Measurements from ENCODE around the gene MARCHF6.
"Not testable (repeated sequence)": the region's sequence is repeated elsewhere in the genome, so short reads cannot be mapped to it uniquely, and the experiment has no call there.

Gene MARCHF6

DNA sequence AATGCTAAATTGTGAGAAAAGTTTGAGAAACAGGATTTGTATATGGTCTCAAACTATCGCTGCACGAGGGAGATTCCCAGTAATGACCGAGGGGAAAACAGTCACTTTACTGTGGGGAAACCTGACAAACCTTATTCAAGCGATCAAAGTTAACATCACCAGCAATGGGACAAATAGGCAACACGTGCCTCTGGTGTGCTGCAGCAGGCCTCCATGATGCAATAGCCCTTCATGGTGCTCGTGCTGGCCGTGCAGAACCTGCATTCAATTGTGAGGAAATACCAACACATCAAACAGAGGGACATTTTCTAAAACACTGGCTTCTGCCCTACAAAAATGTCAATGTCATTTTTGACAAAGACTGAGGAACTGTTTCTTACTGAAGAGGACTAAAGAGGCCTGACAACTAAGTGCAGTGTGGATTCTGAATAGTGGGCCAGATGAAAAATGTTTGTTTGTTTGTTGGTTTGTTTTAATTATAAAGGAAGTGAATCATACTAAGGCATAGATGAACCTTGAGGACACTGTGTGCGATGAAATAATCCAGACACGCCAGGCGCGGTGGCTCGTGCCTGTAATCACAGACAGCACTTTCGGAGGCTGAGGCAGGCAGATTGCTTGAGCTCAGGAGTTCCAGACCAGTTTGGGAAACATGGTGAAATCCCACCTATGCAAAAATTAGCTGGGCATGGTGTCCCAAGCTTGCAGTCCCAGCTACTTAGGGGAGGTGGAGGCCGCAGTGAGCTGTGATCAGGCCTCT, 17.6 kb upstream of the MARCHF6 start:
- H3K27me3 ChIP-seq (ENCODE audit: control insufficient read depth in 2 of 2, insufficient read depth in 2 of 2, low read length in 2 of 2), result peaks cover 3% of the 10 kb centered on the region in 2 donors
- no peaks in the 10 kb centered on the region for H3K9me3 ChIP-seq (ENCODE audit: control insufficient read depth in 2 of 2, low read length in 2 of 2)
- H3K4me1 ChIP-seq (ENCODE audit: control insufficient read depth in 2 of 2, insufficient read depth in 2 of 2, low read length in 2 of 2), result peaks cover 0 to 14% of the 10 kb centered on the region in 2 donors
- no peak overlapping the region for H3K27ac ChIP-seq (ENCODE audit: low read depth in 2 of 2, low read length in 2 of 2)
- no peak overlapping the region for H3K9ac ChIP-seq (ENCODE audit: low read depth in 1 of 2, low read length in 2 of 2)
- no peak overlapping the region for H3K4me3 ChIP-seq (ENCODE audit: low read length in 2 of 2)
- H3K36me3 ChIP-seq (ENCODE audit: control insufficient read depth in 2 of 2, insufficient read depth in 2 of 2, low read length in 2 of 2), result no peaks in the 10 kb centered on the region

DNA sequence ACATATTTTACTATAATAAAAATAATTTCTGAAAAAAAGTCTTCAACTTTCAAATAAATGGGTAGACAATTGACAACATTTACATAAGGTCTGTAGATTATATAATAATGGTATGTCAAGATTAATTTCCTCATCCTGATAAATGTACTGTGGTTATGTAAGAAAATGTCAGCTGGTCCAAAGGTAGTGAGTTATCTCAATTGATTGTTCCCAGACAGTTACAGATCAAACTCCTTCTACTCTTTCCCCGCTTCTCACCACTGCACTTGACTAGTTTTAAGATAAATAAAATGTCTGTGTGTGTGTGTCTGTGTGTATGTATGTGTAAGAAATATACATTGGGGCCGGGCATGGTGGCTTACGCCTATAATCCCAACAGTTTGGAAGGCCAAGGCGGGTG, 16.4 kb upstream of the MARCHF6 start:
- Histone ChIP-seq H3K9ac (ENCODE audit: low read depth in 1 of 2, low read length in 2 of 2) (no peak overlapping the region), H3K36me3 (ENCODE audit: control insufficient read depth in 2 of 2, insufficient read depth in 2 of 2, low read length in 2 of 2) (no peaks in the 10 kb centered on the region)

DNA sequence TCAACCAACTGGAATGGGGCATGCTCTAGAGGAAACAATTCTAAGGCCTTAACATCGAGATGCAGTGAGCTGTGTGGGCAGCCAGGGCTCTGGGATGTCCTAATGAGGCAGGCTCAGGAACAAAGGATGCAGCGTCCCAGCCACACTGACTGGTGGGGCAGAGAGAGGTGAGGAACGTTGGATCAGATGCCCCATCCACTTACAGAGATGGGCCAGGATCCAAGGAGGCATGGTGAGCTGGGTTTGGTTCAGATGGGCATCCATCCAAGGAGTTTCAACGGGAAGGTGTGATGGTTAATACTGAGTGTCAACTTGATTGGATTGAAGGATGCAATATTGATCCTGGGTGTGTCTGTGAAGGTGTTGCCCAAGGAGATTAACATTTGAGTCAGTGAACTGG, 15.5 kb upstream of the MARCHF6 start:
- Histone ChIP-seq H3K27ac (ENCODE audit: low read depth in 2 of 2, low read length in 2 of 2) (no peak overlapping the region), H3K36me3 (ENCODE audit: control insufficient read depth in 2 of 2, insufficient read depth in 2 of 2, low read length in 2 of 2) (no peaks in the 10 kb centered on the region), H3K4me1 (ENCODE audit: control insufficient read depth in 2 of 2, insufficient read depth in 2 of 2, low read length in 2 of 2) (peaks cover 0 to 6% of the 10 kb centered on the region in 2 donors), H3K4me3 (ENCODE audit: low read length in 2 of 2) (no peak overlapping the region), H3K9me3 (ENCODE audit: control insufficient read depth in 2 of 2, low read length in 2 of 2) (no peaks in the 10 kb centered on the region), H3K27me3 (ENCODE audit: control insufficient read depth in 2 of 2, insufficient read depth in 2 of 2, low read length in 2 of 2) (peaks cover 3% of the 10 kb centered on the region in 2 donors), H3K9ac (ENCODE audit: low read depth in 1 of 2, low read length in 2 of 2) (no peak overlapping the region)

More for the DNA sequence above, 16.4 kb upstream of the MARCHF6 start:
- no peak overlapping the region for H3K4me3 ChIP-seq (ENCODE audit: low read length in 2 of 2)
- H3K27me3 ChIP-seq (ENCODE audit: control insufficient read depth in 2 of 2, insufficient read depth in 2 of 2, low read length in 2 of 2), result peaks cover 3% of the 10 kb centered on the region in 2 donors
- H3K4me1 ChIP-seq (ENCODE audit: control insufficient read depth in 2 of 2, insufficient read depth in 2 of 2, low read length in 2 of 2), result peaks cover 0 to 6% of the 10 kb centered on the region in 2 donors
- no peak overlapping the region for H3K27ac ChIP-seq (ENCODE audit: low read depth in 2 of 2, low read length in 2 of 2)
- H3K9me3 ChIP-seq (ENCODE audit: control insufficient read depth in 2 of 2, low read length in 2 of 2), result no peaks in the 10 kb centered on the region

DNA sequence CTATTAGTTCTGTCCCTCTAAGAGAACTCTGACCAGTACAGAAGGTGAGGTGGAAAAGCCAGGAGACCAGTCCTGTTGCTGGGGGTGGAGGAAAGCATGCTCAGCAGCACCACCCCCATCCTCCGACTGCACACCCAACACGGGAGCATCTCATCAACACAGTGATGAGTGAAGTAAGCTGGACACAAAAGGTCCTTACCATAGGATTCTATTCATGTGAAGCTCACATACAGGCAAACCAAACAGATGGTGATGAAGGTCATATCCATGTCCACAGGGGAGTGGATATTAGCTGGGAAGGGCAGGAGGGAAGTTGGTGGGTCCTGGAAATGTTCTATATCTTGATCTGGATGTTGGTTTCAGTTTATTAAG, 14.8 kb upstream of the MARCHF6 start:
- Histone ChIP-seq H3K27ac (ENCODE audit: low read depth in 2 of 2, low read length in 2 of 2) (no peak overlapping the region), H3K9ac (ENCODE audit: low read depth in 1 of 2, low read length in 2 of 2) (no peak overlapping the region), H3K4me3 (ENCODE audit: low read length in 2 of 2) (no peak overlapping the region)

DNA sequence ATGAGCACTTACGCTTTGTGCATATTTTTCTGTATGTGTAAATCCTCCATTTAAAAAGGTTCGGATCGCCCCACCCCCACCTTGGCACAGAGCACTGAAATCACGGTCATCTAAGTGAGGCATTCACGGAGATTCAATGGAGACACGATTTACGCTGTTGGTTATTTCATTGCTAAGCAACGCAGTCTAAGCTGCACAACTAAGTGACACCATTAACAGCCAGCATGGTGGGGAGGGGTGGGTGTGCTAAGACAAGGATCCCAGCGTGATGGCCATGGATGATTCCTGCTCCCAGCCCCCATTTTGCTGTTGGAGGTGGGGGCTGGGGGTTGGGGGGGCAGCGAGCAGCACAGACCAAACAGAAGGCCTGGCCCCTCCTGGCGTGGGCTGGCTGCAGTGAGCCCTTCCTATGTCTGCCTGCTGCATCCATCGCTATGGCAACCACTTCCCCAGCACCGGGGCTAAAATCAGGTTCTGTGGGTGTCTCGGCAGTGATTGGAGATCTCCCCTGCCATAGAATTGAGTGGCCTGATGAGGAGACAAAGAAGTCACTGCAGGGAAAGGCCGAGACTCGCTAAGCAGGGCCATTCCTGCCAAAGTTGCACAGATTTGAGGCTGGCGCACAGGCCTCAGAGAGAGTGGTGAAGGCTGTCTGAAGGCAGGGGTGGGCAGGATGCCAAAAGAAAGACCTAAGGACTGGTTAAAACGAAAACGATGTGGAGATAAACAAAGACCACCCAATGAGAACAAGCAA, 14.3 kb upstream of the MARCHF6 start:
- no peaks in the 10 kb centered on the region for H3K4me1 ChIP-seq (ENCODE audit: control insufficient read depth in 2 of 2, insufficient read depth in 2 of 2, low read length in 2 of 2)
- H3K27me3 ChIP-seq (ENCODE audit: control insufficient read depth in 2 of 2, insufficient read depth in 2 of 2, low read length in 2 of 2), result peaks cover 3% of the 10 kb centered on the region in 2 donors
- H3K9ac ChIP-seq (ENCODE audit: low read depth in 1 of 2, low read length in 2 of 2), result no peak overlapping the region
- H3K9me3 ChIP-seq (ENCODE audit: control insufficient read depth in 2 of 2, low read length in 2 of 2), result no peaks in the 10 kb centered on the region
- H3K4me3 ChIP-seq (ENCODE audit: low read length in 2 of 2), result no peak overlapping the region
- H3K27ac ChIP-seq (ENCODE audit: low read depth in 2 of 2, low read length in 2 of 2), result no peak overlapping the region
- no peaks in the 10 kb centered on the region for H3K36me3 ChIP-seq (ENCODE audit: control insufficient read depth in 2 of 2, insufficient read depth in 2 of 2, low read length in 2 of 2)

More for the DNA sequence above, 14.8 kb upstream of the MARCHF6 start:
- Histone ChIP-seq H3K36me3 (ENCODE audit: control insufficient read depth in 2 of 2, insufficient read depth in 2 of 2, low read length in 2 of 2) (no peaks in the 10 kb centered on the region), H3K4me1 (ENCODE audit: control insufficient read depth in 2 of 2, insufficient read depth in 2 of 2, low read length in 2 of 2) (peaks cover 0 to 2% of the 10 kb centered on the region in 2 donors), H3K27me3 (ENCODE audit: control insufficient read depth in 2 of 2, insufficient read depth in 2 of 2, low read length in 2 of 2) (peaks cover 3% of the 10 kb centered on the region in 2 donors), H3K9me3 (ENCODE audit: control insufficient read depth in 2 of 2, low read length in 2 of 2) (no peaks in the 10 kb centered on the region)

DNA sequence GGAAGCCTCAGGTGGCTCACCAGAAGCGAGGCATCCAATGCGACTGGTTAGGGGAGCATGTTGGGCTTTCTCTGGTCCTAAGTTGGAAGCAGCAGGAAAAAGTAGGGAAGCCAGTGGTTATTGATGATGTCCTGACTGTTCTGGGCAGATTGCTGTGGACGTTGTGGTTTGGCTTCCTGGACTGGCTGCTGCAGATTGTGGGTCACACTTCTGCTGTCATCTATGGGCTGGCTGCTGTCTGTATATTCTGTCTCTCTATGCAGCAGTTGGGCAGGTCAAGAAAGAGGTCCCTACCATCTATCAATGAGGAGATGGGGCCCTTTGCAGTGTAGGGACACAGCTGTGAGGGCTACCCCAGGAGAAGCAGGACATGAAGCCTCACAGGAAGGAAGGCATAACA, 13.5 kb upstream of the MARCHF6 start:
- Histone ChIP-seq H3K4me3 (ENCODE audit: low read length in 2 of 2) (no peak overlapping the region), H3K9ac (ENCODE audit: low read depth in 1 of 2, low read length in 2 of 2) (no peak overlapping the region), H3K9me3 (ENCODE audit: control insufficient read depth in 2 of 2, low read length in 2 of 2) (no peaks in the 10 kb centered on the region), H3K27me3 (ENCODE audit: control insufficient read depth in 2 of 2, insufficient read depth in 2 of 2, low read length in 2 of 2) (peaks cover 0 to 3% of the 10 kb centered on the region in 2 donors), H3K36me3 (ENCODE audit: control insufficient read depth in 2 of 2, insufficient read depth in 2 of 2, low read length in 2 of 2) (no peaks in the 10 kb centered on the region), H3K27ac (ENCODE audit: low read depth in 2 of 2, low read length in 2 of 2) (no peak overlapping the region), H3K4me1 (ENCODE audit: control insufficient read depth in 2 of 2, insufficient read depth in 2 of 2, low read length in 2 of 2) (no peaks in the 10 kb centered on the region)

DNA sequence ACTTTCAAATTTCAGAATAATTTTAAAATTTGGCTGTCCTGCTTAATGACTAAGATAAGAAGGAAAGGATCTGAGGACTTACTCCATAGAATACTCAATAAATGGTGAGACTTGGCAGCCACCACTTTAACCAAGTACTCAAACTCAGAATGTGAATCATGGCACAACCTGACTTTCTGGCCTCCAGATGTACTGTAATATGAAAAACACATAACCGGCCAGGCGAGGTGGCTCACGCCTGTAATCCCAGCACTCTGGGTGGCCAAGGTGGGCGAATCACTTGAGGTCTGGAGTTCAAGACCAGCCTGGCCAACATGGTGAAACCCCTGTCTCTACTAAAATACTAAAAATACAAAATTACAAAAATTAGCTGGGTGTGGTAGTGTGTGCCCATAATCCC, 10.0 kb upstream of the MARCHF6 start:
- no peak overlapping the region for H3K27ac ChIP-seq (ENCODE audit: low read depth in 2 of 2, low read length in 2 of 2)
- no peak overlapping the region for H3K9ac ChIP-seq (ENCODE audit: low read depth in 1 of 2, low read length in 2 of 2)
- H3K4me3 ChIP-seq (ENCODE audit: low read length in 2 of 2), result no peak overlapping the region
- no peaks in the 10 kb centered on the region for H3K4me1 ChIP-seq (ENCODE audit: control insufficient read depth in 2 of 2, insufficient read depth in 2 of 2, low read length in 2 of 2)
- H3K9me3 ChIP-seq (ENCODE audit: control insufficient read depth in 2 of 2, low read length in 2 of 2), result no peaks in the 10 kb centered on the region
- H3K36me3 ChIP-seq (ENCODE audit: control insufficient read depth in 2 of 2, insufficient read depth in 2 of 2, low read length in 2 of 2), result no peaks in the 10 kb centered on the region
- no peaks in the 10 kb centered on the region for H3K27me3 ChIP-seq (ENCODE audit: control insufficient read depth in 2 of 2, insufficient read depth in 2 of 2, low read length in 2 of 2)

DNA sequence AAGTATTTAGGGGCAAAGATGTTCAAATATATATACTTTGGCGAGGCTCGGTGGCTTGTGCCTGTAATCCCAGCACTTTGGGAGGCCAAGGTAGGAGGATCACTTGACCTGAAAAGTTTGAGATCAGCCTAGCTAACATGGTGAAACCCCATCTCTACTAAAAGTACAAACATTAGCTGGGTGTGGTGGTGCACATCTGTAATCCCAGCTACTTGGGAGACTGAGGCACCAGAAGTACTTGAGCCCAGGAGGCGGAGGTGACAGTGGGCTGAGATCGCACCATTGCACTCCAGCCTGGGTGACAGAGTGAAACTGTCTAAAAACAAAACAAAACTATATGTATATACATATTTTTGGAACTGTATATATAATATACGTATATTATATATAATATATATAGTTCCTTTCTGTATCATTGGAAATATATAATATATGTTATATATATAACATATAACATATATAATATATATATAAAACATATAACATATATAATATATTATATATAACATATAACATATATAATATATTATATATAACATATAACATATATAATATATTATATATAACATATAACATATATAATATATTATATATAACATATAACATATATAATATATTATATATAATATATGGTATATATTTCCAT, 8.9 kb upstream of the MARCHF6 start:
- H3K27ac ChIP-seq (ENCODE audit: low read depth in 2 of 2, low read length in 2 of 2); H3K4me1 ChIP-seq (ENCODE audit: control insufficient read depth in 2 of 2, insufficient read depth in 2 of 2, low read length in 2 of 2); H3K27me3 ChIP-seq (ENCODE audit: control insufficient read depth in 2 of 2, insufficient read depth in 2 of 2, low read length in 2 of 2); H3K9me3 ChIP-seq (ENCODE audit: control insufficient read depth in 2 of 2, low read length in 2 of 2); H3K36me3 ChIP-seq (ENCODE audit: control insufficient read depth in 2 of 2, insufficient read depth in 2 of 2, low read length in 2 of 2); H3K4me3 ChIP-seq (ENCODE audit: low read length in 2 of 2); H3K9ac ChIP-seq (ENCODE audit: low read depth in 1 of 2, low read length in 2 of 2): not testable (repeated sequence)

DNA sequence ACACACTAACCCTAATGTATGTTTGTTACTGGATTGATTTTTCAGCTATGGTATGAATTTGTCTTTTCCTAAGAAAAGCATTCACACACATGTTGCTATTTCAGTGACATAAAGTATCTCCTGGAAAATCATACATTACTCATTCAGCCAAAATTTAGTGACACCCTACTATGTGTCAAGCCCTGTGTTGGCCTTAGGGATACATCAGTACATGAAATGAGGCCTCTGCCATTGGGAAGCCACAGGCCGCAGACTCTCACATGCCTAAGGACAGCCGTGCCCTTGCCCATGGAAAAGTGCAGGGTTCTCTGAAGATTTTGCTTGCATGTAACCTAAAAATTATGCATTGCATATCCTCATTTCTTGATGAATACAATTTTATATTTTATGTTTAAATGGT, 5.2 kb upstream of the MARCHF6 start:
- Histone ChIP-seq H3K27me3 (ENCODE audit: control insufficient read depth in 2 of 2, insufficient read depth in 2 of 2, low read length in 2 of 2) (no peaks in the 10 kb centered on the region), H3K4me1 (ENCODE audit: control insufficient read depth in 2 of 2, insufficient read depth in 2 of 2, low read length in 2 of 2) (peaks cover 5 to 9% of the 10 kb centered on the region in 2 donors), H3K27ac (ENCODE audit: low read depth in 2 of 2, low read length in 2 of 2) (no peak overlapping the region), H3K36me3 (ENCODE audit: control insufficient read depth in 2 of 2, insufficient read depth in 2 of 2, low read length in 2 of 2) (no peaks in the 10 kb centered on the region), H3K4me3 (ENCODE audit: low read length in 2 of 2) (no peak overlapping the region), H3K9ac (ENCODE audit: low read depth in 1 of 2, low read length in 2 of 2) (no peak overlapping the region), H3K9me3 (ENCODE audit: control insufficient read depth in 2 of 2, low read length in 2 of 2) (no peaks in the 10 kb centered on the region)
